NCI-H82 treated with DMSO at 0.1 percent for 48 hours (cell line): Measurements from ENCODE around the gene CCDC158.
"Not testable (repeated sequence)": the region's sequence is repeated elsewhere in the genome, so short reads cannot be mapped to it uniquely, and the experiment has no call there.

ENCODE experiments used
- DNase-seq: peaks from one replicate; lab custom pipeline; 2025; ENCODE audit not compliant: unreplicated experiment; lab: John Stamatoyannopoulos, UW

CCDC158 gene

GRCh38 chr4:76420762-76421581 lies at the start of gene CCDC158:
Gene CCDC158, minus strand, starts transcription at chr4:76421141. Its CDS starts 17,934 bp downstream, at chr4:76403207.
- no peak for DNase-seq

GRCh38 chr4:76470532-76470931 lies 49.6 kb upstream of the CCDC158 start:
- no peak for DNase-seq

- no peak for DNase-seq
These were observed 49.1 kb upstream of the CCDC158 start for GRCh38 chr4:76470064-76470463.

GRCh38 chr4:76463568-76463967 lies 42.6 kb upstream of the CCDC158 start:
- DNase-seq, result no peak

- DNase-seq, result no peak
These were observed 38.4 kb upstream of the CCDC158 start for GRCh38 chr4:76459291-76459723.

- DNase-seq, result no peak
These were observed 37.9 kb upstream of the CCDC158 start for GRCh38 chr4:76458825-76459224.

- DNase-seq, result no peak
These were observed 37.4 kb upstream of the CCDC158 start for GRCh38 chr4:76458297-76458696.

GRCh38 chr4:76457885-76458284 lies 36.9 kb upstream of the CCDC158 start:
- DNase-seq, result no peak

- DNase-seq, result not testable (repeated sequence)
These were observed 33.1 kb upstream of the CCDC158 start for GRCh38 chr4:76454073-76454472.

- no peak for DNase-seq
These were observed 32.3 kb upstream of the CCDC158 start for GRCh38 chr4:76453232-76453631.

- no peak for DNase-seq
These were observed 28.9 kb upstream of the CCDC158 start for GRCh38 chr4:76449833-76450232.

GRCh38 chr4:76449362-76449767 lies 28.4 kb upstream of the CCDC158 start:
- DNase-seq, result no peak

GRCh38 chr4:76448211-76448610 lies 27.3 kb upstream of the CCDC158 start:
- DNase-seq, result no peak

GRCh38 chr4:76447393-76447851 lies 26.5 kb upstream of the CCDC158 start:
- no peak for DNase-seq

- no peak for DNase-seq
These were observed 25.0 kb upstream of the CCDC158 start for GRCh38 chr4:76445911-76446310.

- DNase-seq, result no peak
These were observed 22.4 kb upstream of the CCDC158 start for GRCh38 chr4:76443376-76443775.

- no peak for DNase-seq
These were observed 21.9 kb upstream of the CCDC158 start for GRCh38 chr4:76442807-76443206.

GRCh38 chr4:76441881-76442280 lies 20.9 kb upstream of the CCDC158 start:
- no peak for DNase-seq

GRCh38 chr4:76439491-76439890 lies 18.6 kb upstream of the CCDC158 start:
- DNase-seq, result no peak

GRCh38 chr4:76435528-76436319 lies 14.8 kb upstream of the CCDC158 start:
- no peak for DNase-seq

GRCh38 chr4:76434901-76435527 lies 14.1 kb upstream of the CCDC158 start, which contains the start of gene SHROOM3:
Gene SHROOM3, plus strand, starts transcription at chr4:76435229. Its CDS starts 824 bp downstream, at chr4:76436053.
- DNase-seq, result no peak
